ENCODE data around the gene TMEM94.

DNA sequence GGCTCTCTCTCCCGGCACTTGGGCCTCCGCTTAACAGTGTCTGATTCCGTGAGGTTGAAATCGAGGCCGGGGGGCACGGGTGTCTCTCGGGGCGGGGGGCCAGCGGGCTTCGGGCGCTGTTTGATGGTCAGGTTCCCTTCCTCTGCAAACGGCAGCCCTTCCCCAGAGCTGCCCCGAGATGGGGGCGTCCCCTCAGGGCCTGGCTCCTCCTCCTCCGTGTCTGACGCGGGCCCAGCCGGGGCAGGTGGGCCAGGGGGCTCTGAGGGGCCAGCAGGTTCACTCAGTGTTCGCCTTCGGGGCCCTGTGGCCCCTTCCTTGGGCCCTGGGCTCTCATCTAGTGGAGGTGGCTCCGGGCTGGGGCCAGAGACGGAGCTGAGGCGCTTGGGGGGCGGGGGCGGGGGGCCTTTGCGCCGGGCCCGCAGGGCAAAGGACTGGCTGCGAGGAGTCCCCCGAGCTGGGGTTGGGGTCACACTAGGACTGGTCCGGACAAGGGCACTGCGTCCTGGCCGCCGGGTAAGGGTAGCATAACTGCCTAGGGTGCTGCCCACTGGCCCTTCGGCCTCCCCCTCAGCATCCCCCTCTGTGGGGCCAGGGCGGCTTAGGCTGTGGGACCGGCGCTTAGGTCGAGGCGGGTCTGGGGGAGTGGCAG is 45.8 kb downstream of the TMEM94 start:
- TF ChIP-seq, protein P1, sequence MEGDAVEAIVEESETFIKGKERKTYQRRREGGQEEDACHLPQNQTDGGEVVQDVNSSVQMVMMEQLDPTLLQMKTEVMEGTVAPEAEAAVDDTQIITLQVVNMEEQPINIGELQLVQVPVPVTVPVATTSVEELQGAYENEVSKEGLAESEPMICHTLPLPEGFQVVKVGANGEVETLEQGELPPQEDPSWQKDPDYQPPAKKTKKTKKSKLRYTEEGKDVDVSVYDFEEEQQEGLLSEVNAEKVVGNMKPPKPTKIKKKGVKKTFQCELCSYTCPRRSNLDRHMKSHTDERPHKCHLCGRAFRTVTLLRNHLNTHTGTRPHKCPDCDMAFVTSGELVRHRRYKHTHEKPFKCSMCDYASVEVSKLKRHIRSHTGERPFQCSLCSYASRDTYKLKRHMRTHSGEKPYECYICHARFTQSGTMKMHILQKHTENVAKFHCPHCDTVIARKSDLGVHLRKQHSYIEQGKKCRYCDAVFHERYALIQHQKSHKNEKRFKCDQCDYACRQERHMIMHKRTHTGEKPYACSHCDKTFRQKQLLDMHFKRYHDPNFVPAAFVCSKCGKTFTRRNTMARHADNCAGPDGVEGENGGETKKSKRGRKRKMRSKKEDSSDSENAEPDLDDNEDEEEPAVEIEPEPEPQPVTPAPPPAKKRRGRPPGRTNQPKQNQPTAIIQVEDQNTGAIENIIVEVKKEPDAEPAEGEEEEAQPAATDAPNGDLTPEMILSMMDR (IDR thresholded peaks at IDR 0.05 in 4 of 5, conservative IDR thresholded peaks at IDR 0.05 in 1 of 5): no peak
- no peak for TF ChIP-seq POLR2A (IDR thresholded peaks at IDR 0.05)
